IPS DF 6.9 (cell line): Measurements from ENCODE around the gene SLC12A6.

ENCODE experiments used
- DNase-seq: peaks from one replicate; pipeline ENCODE4 v3.0.0-alpha.2; 2013; ENCODE audit warnings: low read depth, low spot score
- H3K27ac ChIP-seq: one replicate; pipeline ENCODE4 v1.5.1; 2013; ENCODE audit warnings: low read length, control low read depth
- H3K27me3 ChIP-seq: 2 replicates; pipeline ENCODE4 v1.6.1; 2013; ENCODE audit warnings: mild to moderate bottlenecking, low read length; ENCODE audit not compliant: control insufficient read depth, insufficient read depth
- H3K36me3 ChIP-seq: 2 replicates; pipeline ENCODE4 v1.6.1; 2013; ENCODE audit warnings: low read length; ENCODE audit not compliant: control insufficient read depth, insufficient read depth
- H3K4me1 ChIP-seq: 2 replicates; pipeline ENCODE4 v1.6.1; 2013; ENCODE audit warnings: low read length; ENCODE audit not compliant: control insufficient read depth, insufficient read depth
- H3K4me3 ChIP-seq: 2 replicates; pipeline ENCODE4 v1.5.1; 2013; ENCODE audit warnings: mild to moderate bottlenecking, low read length
- H3K9me3 ChIP-seq: 2 replicates; pipeline ENCODE4 v1.6.1; 2013; ENCODE audit warnings: low read length, inconsistent platforms; ENCODE audit not compliant: control insufficient read depth, insufficient read depth
- WGBS: extraction: QIAGEN DNeasy Blood & Tissue Kit; methylation state at CpG from one replicate; pipeline ENCODE4 v1.1.7; 2013; ENCODE audit warnings: mixed read lengths, missing lambda C conversion rate; ENCODE audit not compliant: insufficient read length, insufficient coverage; 5-methylcytosine and 5-hydroxymethylcytosine counted together

The SLC12A6 gene

GRCh38 chr15:34341381-34342212, 4.0 kb upstream of the SLC12A6 start:
- H3K36me3 ChIP-seq, result no peaks in the 10 kb centered on the region
- peaks cover 2% of the 10 kb centered on the region; the same call in 1 of the 2 replicates for H3K4me1 ChIP-seq
- no CpG with 5 or more reads among the region's 15 CpGs for WGBS
- H3K4me3 ChIP-seq, result no peak overlapping the region; the same call in 1 of the 2 replicates
- DNase-seq, result no peak
- no peaks in the 10 kb centered on the region for H3K9me3 ChIP-seq
- H3K27ac ChIP-seq, result no peak overlapping the region
- H3K27me3 ChIP-seq, result no peaks in the 10 kb centered on the region

- no peak for DNase-seq
- Histone ChIP-seq H3K36me3 (no peaks in the 10 kb centered on the region), H3K27ac (no peak overlapping the region), H3K4me1 (no peaks in the 10 kb centered on the region), H3K27me3 (no peaks in the 10 kb centered on the region), H3K9me3 (no peaks in the 10 kb centered on the region), H3K4me3 (no peak overlapping the region)
- no CpG with 5 or more reads among the region's 3 CpGs for WGBS
These were observed 2.4 kb upstream of the SLC12A6 start for GRCh38 chr15:34339946-34340345.

GRCh38 chr15:34338347-34338746, 766 bp upstream of the SLC12A6 start:
- no peak overlapping the region for H3K27ac ChIP-seq

GRCh38 chr15:34336991-34337556, 507 bp downstream of the SLC12A6 start:
- Histone ChIP-seq H3K27me3 (no peaks in the 10 kb centered on the region), H3K9me3 (no peaks in the 10 kb centered on the region), H3K36me3 (no peaks in the 10 kb centered on the region), H3K4me1 (no peaks in the 10 kb centered on the region), H3K27ac (no peak overlapping the region), H3K4me3 (peak overlapping the region; percentile 96)
- no CpG with 5 or more reads among the region's 26 CpGs for WGBS
- no peak for DNase-seq

More at GRCh38 chr15:34338347-34338746, 766 bp upstream of the SLC12A6 start:
- no CpG with 5 or more reads among the region's 16 CpGs for WGBS
- Histone ChIP-seq H3K27me3 (no peaks in the 10 kb centered on the region), H3K36me3 (no peaks in the 10 kb centered on the region), H3K9me3 (no peaks in the 10 kb centered on the region), H3K4me3 (no peak overlapping the region; the same call in 1 of the 2 replicates), H3K4me1 (no peaks in the 10 kb centered on the region)
- DNase-seq, result no peak

GRCh38 chr15:34336231-34336990, 1.2 kb downstream of the SLC12A6 start:
- H3K4me1 ChIP-seq, result no peaks in the 10 kb centered on the region
- WGBS, result no CpG with 5 or more reads among the region's 16 CpGs
- H3K27me3 ChIP-seq, result no peaks in the 10 kb centered on the region
- no peaks in the 10 kb centered on the region for H3K36me3 ChIP-seq
- DNase-seq, result no peak
- no peaks in the 10 kb centered on the region for H3K9me3 ChIP-seq
- no peak overlapping the region; the same call in 1 of the 2 replicates for H3K4me3 ChIP-seq
- H3K27ac ChIP-seq, result no peak overlapping the region

- H3K27me3 ChIP-seq, result no peaks in the 10 kb centered on the region
- no peaks in the 10 kb centered on the region for H3K36me3 ChIP-seq
- WGBS, result no CpG with 5 or more reads among the region's 3 CpGs
- H3K9me3 ChIP-seq, result no peaks in the 10 kb centered on the region
- H3K4me1 ChIP-seq, result no peaks in the 10 kb centered on the region
- no peak for DNase-seq
- no peak overlapping the region for H3K27ac ChIP-seq
- no peak overlapping the region for H3K4me3 ChIP-seq
These were observed 2.2 kb downstream of the SLC12A6 start for GRCh38 chr15:34335176-34336032.

- no peak overlapping the region for H3K4me3 ChIP-seq
- H3K4me1 ChIP-seq, result no peaks in the 10 kb centered on the region
- WGBS, result no CpG with 5 or more reads among the region's 4 CpGs
These were observed 2.9 kb downstream of the SLC12A6 start for GRCh38 chr15:34334672-34335071.

GRCh38 chr15:34332553-34333120, 4.9 kb downstream of the SLC12A6 start:
- no peaks in the 10 kb centered on the region for H3K9me3 ChIP-seq
- H3K27ac ChIP-seq, result no peak overlapping the region
- no peak for DNase-seq
- H3K4me1 ChIP-seq, result no peaks in the 10 kb centered on the region
- no CpG with 5 or more reads among the region's 6 CpGs for WGBS
- no peaks in the 10 kb centered on the region for H3K27me3 ChIP-seq
- no peaks in the 10 kb centered on the region for H3K36me3 ChIP-seq
- H3K4me3 ChIP-seq, result no peak overlapping the region

More at GRCh38 chr15:34334672-34335071, 2.9 kb downstream of the SLC12A6 start:
- no peaks in the 10 kb centered on the region for H3K27me3 ChIP-seq
- no peak for DNase-seq
- H3K27ac ChIP-seq, result no peak overlapping the region
- no peaks in the 10 kb centered on the region for H3K9me3 ChIP-seq
- H3K36me3 ChIP-seq, result no peaks in the 10 kb centered on the region

GRCh38 chr15:34331809-34332208, 5.8 kb downstream of the SLC12A6 start:
- no peak overlapping the region for H3K4me3 ChIP-seq
- H3K9me3 ChIP-seq, result no peaks in the 10 kb centered on the region
- no peaks in the 10 kb centered on the region for H3K4me1 ChIP-seq
- DNase-seq, result no peak
- 100% methylated on average over 1 of the region's 2 CpGs for WGBS
- H3K27ac ChIP-seq, result no peak overlapping the region
- H3K36me3 ChIP-seq, result no peaks in the 10 kb centered on the region
- H3K27me3 ChIP-seq, result no peaks in the 10 kb centered on the region
